Tibial nerve (tissue), 4 donors: ENCODE measurements around the gene LLCFC1. TPM values are rescaled to one million over a fixed set of nuclear protein-coding genes. Genes with fewer than 3 reads are reported as not detected.

ENCODE experiments used
- DNase-seq, 2 donors: peaks; one replicate each; pipeline ENCODE4 v3.0.0-alpha.2; 2019; ENCODE audit warnings: low spot score in 2 of 2
- H3K27ac ChIP-seq, 4 donors: fragments of 200-600 bp; sonication (generic) in 3 of 4; one replicate each; pipeline ENCODE4 v1.5.1; 2017 to 2019; ENCODE audit warnings: mild to moderate bottlenecking in 1 of 4
- H3K27me3 ChIP-seq, 2 donors: fragments of 200-600 bp; sonication (generic) in 1 of 2; one replicate each; pipeline versions ENCODE4 v1.5.1 to v1.6.0; 2017 to 2019
- H3K36me3 ChIP-seq, 3 donors: fragments of 200-600 bp; sonication (generic); one replicate each; pipeline ENCODE4 v1.5.1; 2018 to 2019
- H3K4me1 ChIP-seq, 4 donors: fragments of 200-600 bp; sonication (generic) in 3 of 4; one replicate each; pipeline ENCODE4 v1.5.1; 2017 to 2019
- H3K4me3 ChIP-seq, 4 donors: fragments of 200-600 bp; sonication (generic) in 3 of 4; one replicate each; pipeline ENCODE4 v1.5.1; 2017 to 2019; ENCODE audit warnings: mild to moderate bottlenecking in 1 of 4, moderate library complexity in 1 of 4
- H3K9me3 ChIP-seq, 4 donors: fragments of 200-600 bp; sonication (generic) in 3 of 4; one replicate each; pipeline ENCODE4 v1.5.1; 2017 to 2019
- CTCF ChIP-seq, 5 experiments: fragments of 200-600 bp in 3 of 5; fragments of 450-650 bp in 2 of 5; sonication (generic) in 3 of 5; IDR thresholded peaks; one replicate each; pipeline ENCODE4 v1.5.1; 2016 to 2019; ENCODE audit warnings: antibody characterized with exemption in 5 of 5, mild to moderate bottlenecking in 3 of 5, moderate library complexity in 2 of 5
- EP300 ChIP-seq, 2 donors: sonication (generic); formaldehyde crosslinking; IDR thresholded peaks; one replicate each; pipeline ENCODE4 v1.6.1; 2017; ENCODE audit warnings: antibody characterized with exemption in 2 of 2, mild to moderate bottlenecking in 1 of 2
- POLR2A ChIP-seq, 2 donors: fragments of 450-650 bp; IDR thresholded peaks; one replicate each; pipeline ENCODE4 v1.6.1; 2017; ENCODE audit warnings: antibody characterized with exemption in 2 of 2, mild to moderate bottlenecking in 2 of 2, moderate library complexity in 2 of 2
- WGBS, 2 donors: methylation state at CpG; one replicate each; pipeline ENCODE4 v1.1.5; 2018; 5-methylcytosine and 5-hydroxymethylcytosine counted together
- total RNA-seq, 4 donors: library from RNA; depleted of rRNA; stranded (reverse); fragments of >200 nt; gene quantifications; one replicate each; pipeline ENCODE4 v1.1.0, GENCODE V29; 2016

The LLCFC1 gene
- total RNA-seq, 4 donors from 2014 or later: not detected

DNA sequence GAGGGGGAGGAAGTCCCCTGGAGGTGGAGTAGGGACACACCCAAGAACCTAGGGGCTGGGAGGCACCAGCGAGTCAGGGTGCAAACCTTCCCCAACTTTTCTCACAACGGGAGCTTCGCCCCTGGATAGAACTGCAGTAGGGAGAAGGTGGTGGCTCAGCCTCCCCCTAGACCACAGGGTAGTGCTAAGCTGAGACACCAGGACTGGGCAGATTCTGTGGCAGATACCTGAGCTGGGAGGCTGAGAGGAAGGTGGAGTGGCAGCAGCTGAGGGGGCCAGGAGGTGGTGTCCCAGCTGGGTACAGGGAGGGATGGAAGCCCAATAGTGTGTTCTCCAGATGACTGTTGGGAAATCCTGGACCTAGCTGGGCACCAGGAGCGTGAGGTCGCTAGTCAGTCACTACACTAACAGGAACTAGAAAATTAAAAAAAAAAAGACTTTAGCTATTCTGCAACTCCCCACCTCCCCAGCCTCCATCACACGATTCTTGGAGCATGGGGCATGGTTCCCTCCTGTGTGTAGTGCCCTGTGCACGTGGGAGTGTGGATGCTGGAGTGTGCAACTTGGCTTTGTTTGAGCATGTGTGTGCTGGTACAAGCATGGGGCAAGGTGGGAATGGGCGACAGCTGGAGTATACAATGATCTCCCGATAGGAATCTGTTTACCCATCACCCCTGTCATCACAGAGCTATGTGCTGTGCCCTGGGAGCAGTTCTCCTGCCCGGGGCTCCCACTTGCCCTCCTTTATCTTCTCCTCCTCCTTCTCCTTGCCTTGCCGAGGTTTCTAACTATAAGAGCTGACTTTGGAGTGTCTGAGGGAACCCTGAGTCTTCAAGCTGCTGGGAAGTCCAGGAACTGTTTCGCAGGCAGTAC, 44.9 kb upstream of the LLCFC1 start:
- no peak for DNase-seq
- peaks cover 0 to under 1% of the 10 kb centered on the region in 2 donors for H3K27me3 ChIP-seq
- no peak overlapping the region for H3K27ac ChIP-seq
- no peak overlapping the region for H3K4me3 ChIP-seq
- H3K9me3 ChIP-seq: no peaks in the 10 kb centered on the region
- 76 to 79% methylated on average over 12 of the region's 12 CpGs for WGBS, 2 donors
- no peaks in the 10 kb centered on the region for H3K4me1 ChIP-seq
- H3K36me3 ChIP-seq: no peaks in the 10 kb centered on the region
- TF ChIP-seq EP300 (IDR thresholded peaks at IDR 0.05): no peak
- no peak for TF ChIP-seq POLR2A (IDR thresholded peaks at IDR 0.05)
- TF ChIP-seq CTCF (IDR thresholded peaks at IDR 0.05): no peak

- TF ChIP-seq POLR2A (IDR thresholded peaks at IDR 0.05): no peak
- no peak for TF ChIP-seq CTCF (IDR thresholded peaks at IDR 0.05)
- TF ChIP-seq EP300 (IDR thresholded peaks at IDR 0.05): no peak
- no peaks in the 10 kb centered on the region for H3K27me3 ChIP-seq
- H3K27ac ChIP-seq: no peak overlapping the region
- H3K4me1 ChIP-seq: no peaks in the 10 kb centered on the region
- H3K4me3 ChIP-seq: no peak overlapping the region
- no peak for DNase-seq
- H3K9me3 ChIP-seq: no peaks in the 10 kb centered on the region
- 65 to 66% methylated on average over 6 of the region's 6 CpGs for WGBS, 2 donors
- no peaks in the 10 kb centered on the region for H3K36me3 ChIP-seq
Observed at GRCh38 chr7:142894985-142895593, 44.2 kb upstream of the LLCFC1 start.

DNA sequence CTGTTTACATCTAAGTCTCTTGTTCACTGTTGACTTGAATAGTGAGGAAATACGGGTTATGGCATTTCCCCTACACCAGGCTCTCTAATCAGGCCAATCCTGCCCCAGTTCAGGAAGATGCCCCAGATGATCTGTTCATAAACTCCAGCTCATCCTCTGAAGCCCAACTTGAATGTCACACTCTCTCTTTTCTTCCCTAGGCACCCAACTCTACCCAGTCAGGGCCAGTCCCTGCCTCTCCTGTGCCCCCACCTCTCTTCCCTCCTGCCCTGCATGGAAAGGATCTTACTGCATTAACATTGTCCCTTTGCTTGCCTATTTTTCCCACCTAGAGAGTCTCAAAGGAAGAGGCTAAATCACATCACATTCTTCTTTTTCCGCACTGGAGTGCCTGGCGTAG, 43.1 kb upstream of the LLCFC1 start:
- Histone ChIP-seq H3K9me3 (no peaks in the 10 kb centered on the region), H3K4me1 (no peaks in the 10 kb centered on the region), H3K27me3 (no peaks in the 10 kb centered on the region), H3K36me3 (no peaks in the 10 kb centered on the region), H3K27ac (no peak overlapping the region), H3K4me3 (no peak overlapping the region)
- 77 to 79% methylated on average over 3 of the region's 3 CpGs for WGBS, 2 donors
- TF ChIP-seq POLR2A (IDR thresholded peaks at IDR 0.05): no peak
- TF ChIP-seq CTCF (IDR thresholded peaks at IDR 0.05): no peak
- TF ChIP-seq EP300 (IDR thresholded peaks at IDR 0.05): no peak
- no peak for DNase-seq

GRCh38 chr7:142896741-142897379, 42.4 kb upstream of the LLCFC1 start:
- no peak overlapping the region for H3K27ac ChIP-seq
- DNase-seq: no peak
- no peak overlapping the region for H3K4me3 ChIP-seq
- TF ChIP-seq CTCF (IDR thresholded peaks at IDR 0.05) (no peak), POLR2A (IDR thresholded peaks at IDR 0.05) (no peak), EP300 (IDR thresholded peaks at IDR 0.05) (no peak)
- WGBS, 2 donors: 81 to 82% methylated on average over 3 of the region's 3 CpGs
- H3K4me1 ChIP-seq: no peaks in the 10 kb centered on the region
- no peaks in the 10 kb centered on the region for H3K36me3 ChIP-seq
- no peaks in the 10 kb centered on the region for H3K27me3 ChIP-seq
- no peaks in the 10 kb centered on the region for H3K9me3 ChIP-seq

GRCh38 chr7:142897691-142898090, 41.6 kb upstream of the LLCFC1 start:
- H3K4me3 ChIP-seq: no peak overlapping the region
- H3K27me3 ChIP-seq: no peaks in the 10 kb centered on the region
- DNase-seq: no peak
- 86% methylated on average over 7 of the region's 7 CpGs for WGBS, 2 donors
- H3K36me3 ChIP-seq: no peaks in the 10 kb centered on the region
- no peak for TF ChIP-seq EP300 (IDR thresholded peaks at IDR 0.05)
- TF ChIP-seq CTCF (IDR thresholded peaks at IDR 0.05): no peak
- no peak for TF ChIP-seq POLR2A (IDR thresholded peaks at IDR 0.05)
- no peaks in the 10 kb centered on the region for H3K9me3 ChIP-seq
- no peaks in the 10 kb centered on the region for H3K4me1 ChIP-seq
- no peak overlapping the region for H3K27ac ChIP-seq
